T-helper 2 cell treated with Interferon-gamma antibody and Interleukin-4, amounts not matched to agents 5 μg/mL and 100 μg/mL, for 36 hours (primary cell): ENCODE data around the gene CLEC4G.

Experiments used
- DNase-seq: peaks from one replicate; pipeline ENCODE4 v3.0.0; 2021; ENCODE audit warnings: low spot score
- H3K27ac Mint-ChIP-seq: one replicate; pipeline ENCODE4 v1.8.0; 2021; ENCODE audit warnings: mild to moderate bottlenecking, mixed read lengths
- H3K27me3 Mint-ChIP-seq: one replicate; pipeline ENCODE4 v1.8.0; 2021; ENCODE audit warnings: low read depth, mixed read lengths
- H3K36me3 Mint-ChIP-seq: one replicate; pipeline ENCODE4 v1.8.0; 2021; ENCODE audit warnings: low read depth, mixed read lengths
- H3K4me1 Mint-ChIP-seq: one replicate; pipeline ENCODE4 v1.8.0; 2021; ENCODE audit warnings: low read depth, mixed read lengths
- H3K4me3 Mint-ChIP-seq: one replicate; pipeline ENCODE4 v1.8.0; 2022; ENCODE audit warnings: mild to moderate bottlenecking, moderate library complexity, mixed read lengths
- H3K9me3 Mint-ChIP-seq: one replicate; pipeline ENCODE4 v1.8.0; 2021; ENCODE audit warnings: mixed read lengths

Gene CLEC4G

GRCh38 chr19:7742575-7742974 is 10.7 kb upstream of the CLEC4G start:
- Mint-ChIP-seq H3K27ac (no peak overlapping the region), H3K27me3 (peaks cover 7% of the 10 kb centered on the region), H3K4me1 (no peaks in the 10 kb centered on the region), H3K36me3 (no peaks in the 10 kb centered on the region), H3K4me3 (no peak overlapping the region), H3K9me3 (no peaks in the 10 kb centered on the region)
- DNase-seq: no peak

- no peak for DNase-seq
- Mint-ChIP-seq H3K36me3 (no peaks in the 10 kb centered on the region), H3K4me3 (no peak overlapping the region), H3K27me3 (peaks cover 7% of the 10 kb centered on the region), H3K4me1 (no peaks in the 10 kb centered on the region), H3K27ac (no peak overlapping the region), H3K9me3 (no peaks in the 10 kb centered on the region)
Measured at GRCh38 chr19:7740682-7741054, 8.8 kb upstream of the CLEC4G start.

- no peaks in the 10 kb centered on the region for H3K4me1 Mint-ChIP-seq
- H3K9me3 Mint-ChIP-seq: no peaks in the 10 kb centered on the region
- no peak overlapping the region for H3K27ac Mint-ChIP-seq
- H3K27me3 Mint-ChIP-seq: peaks cover 11% of the 10 kb centered on the region
- no peak for DNase-seq
- no peak overlapping the region for H3K4me3 Mint-ChIP-seq
- H3K36me3 Mint-ChIP-seq: no peaks in the 10 kb centered on the region
Measured at GRCh38 chr19:7739801-7740681, 8.1 kb upstream of the CLEC4G start.

GRCh38 chr19:7739211-7739755 is 7.4 kb upstream of the CLEC4G start:
- no peaks in the 10 kb centered on the region for H3K9me3 Mint-ChIP-seq
- H3K4me3 Mint-ChIP-seq: no peak overlapping the region
- no peak overlapping the region for H3K27ac Mint-ChIP-seq
- DNase-seq: no peak
- H3K36me3 Mint-ChIP-seq: no peaks in the 10 kb centered on the region
- no peaks in the 10 kb centered on the region for H3K4me1 Mint-ChIP-seq
- H3K27me3 Mint-ChIP-seq: peaks cover 16% of the 10 kb centered on the region

GRCh38 chr19:7738023-7738422 is 6.1 kb upstream of the CLEC4G start:
- H3K27ac Mint-ChIP-seq: no peak overlapping the region
- H3K9me3 Mint-ChIP-seq: no peaks in the 10 kb centered on the region
- H3K36me3 Mint-ChIP-seq: no peaks in the 10 kb centered on the region
- H3K4me1 Mint-ChIP-seq: no peaks in the 10 kb centered on the region
- peaks cover 17% of the 10 kb centered on the region for H3K27me3 Mint-ChIP-seq
- no peak for DNase-seq
- H3K4me3 Mint-ChIP-seq: no peak overlapping the region

GRCh38 chr19:7737215-7737614 is 5.3 kb upstream of the CLEC4G start:
- Mint-ChIP-seq H3K4me1 (no peaks in the 10 kb centered on the region), H3K27me3 (peaks cover 17% of the 10 kb centered on the region), H3K27ac (no peak overlapping the region)

GRCh38 chr19:7736148-7736547 is 4.2 kb upstream of the CLEC4G start:
- Mint-ChIP-seq H3K9me3 (no peaks in the 10 kb centered on the region), H3K4me3 (no peak overlapping the region), H3K27me3 (peaks cover 26% of the 10 kb centered on the region), H3K36me3 (no peaks in the 10 kb centered on the region), H3K4me1 (no peaks in the 10 kb centered on the region), H3K27ac (no peak overlapping the region)
- no peak for DNase-seq

More at GRCh38 chr19:7737215-7737614, 5.3 kb upstream of the CLEC4G start:
- no peak overlapping the region for H3K4me3 Mint-ChIP-seq
- H3K36me3 Mint-ChIP-seq: no peaks in the 10 kb centered on the region
- DNase-seq: no peak
- H3K9me3 Mint-ChIP-seq: no peaks in the 10 kb centered on the region

GRCh38 chr19:7734220-7735203 is 2.6 kb upstream of the CLEC4G start:
- no peak for DNase-seq
- H3K36me3 Mint-ChIP-seq: no peaks in the 10 kb centered on the region
- no peaks in the 10 kb centered on the region for H3K9me3 Mint-ChIP-seq
- H3K27ac Mint-ChIP-seq: no peak overlapping the region
- H3K4me3 Mint-ChIP-seq: no peak overlapping the region
- H3K4me1 Mint-ChIP-seq: no peaks in the 10 kb centered on the region
- H3K27me3 Mint-ChIP-seq: peaks cover 32% of the 10 kb centered on the region

- Mint-ChIP-seq H3K36me3 (no peaks in the 10 kb centered on the region), H3K9me3 (no peaks in the 10 kb centered on the region), H3K4me3 (no peak overlapping the region), H3K4me1 (no peaks in the 10 kb centered on the region), H3K27me3 (peaks cover 43% of the 10 kb centered on the region), H3K27ac (no peak overlapping the region)
- DNase-seq: no peak
Measured at GRCh38 chr19:7733376-7733775, 1.5 kb upstream of the CLEC4G start.

- Mint-ChIP-seq H3K4me1 (no peaks in the 10 kb centered on the region), H3K36me3 (no peaks in the 10 kb centered on the region), H3K27me3 (peaks cover 50% of the 10 kb centered on the region), H3K4me3 (no peak overlapping the region), H3K27ac (no peak overlapping the region), H3K9me3 (no peaks in the 10 kb centered on the region)
- no peak for DNase-seq
Measured at GRCh38 chr19:7731615-7732014, 295 bp downstream of the CLEC4G start.

- no peak overlapping the region for H3K27ac Mint-ChIP-seq
- H3K27me3 Mint-ChIP-seq: peaks cover 50% of the 10 kb centered on the region
- H3K36me3 Mint-ChIP-seq: no peaks in the 10 kb centered on the region
- no peak overlapping the region for H3K4me3 Mint-ChIP-seq
- DNase-seq: no peak
- H3K4me1 Mint-ChIP-seq: no peaks in the 10 kb centered on the region
- no peaks in the 10 kb centered on the region for H3K9me3 Mint-ChIP-seq
Measured at GRCh38 chr19:7731218-7731595, 703 bp downstream of the CLEC4G start.

GRCh38 chr19:7730286-7731217 is 1.4 kb downstream of the CLEC4G start:
- no peak overlapping the region for H3K27ac Mint-ChIP-seq
- peaks cover 49% of the 10 kb centered on the region for H3K27me3 Mint-ChIP-seq
- H3K4me1 Mint-ChIP-seq: no peaks in the 10 kb centered on the region
- H3K9me3 Mint-ChIP-seq: no peaks in the 10 kb centered on the region
- no peak for DNase-seq
- H3K36me3 Mint-ChIP-seq: no peaks in the 10 kb centered on the region
- no peak overlapping the region for H3K4me3 Mint-ChIP-seq

- Mint-ChIP-seq H3K4me1 (no peaks in the 10 kb centered on the region), H3K27ac (no peak overlapping the region), H3K36me3 (no peaks in the 10 kb centered on the region), H3K9me3 (no peaks in the 10 kb centered on the region), H3K4me3 (no peak overlapping the region), H3K27me3 (peaks cover 44% of the 10 kb centered on the region)
- DNase-seq: no peak
Measured at GRCh38 chr19:7729831-7730285, 2.1 kb downstream of the CLEC4G start.
